Uterus (tissue), 2 donors: ENCODE data around the gene PCDHA3.
"Not testable (repeated sequence)": the region's sequence is repeated elsewhere in the genome, so short reads cannot be mapped to it uniquely, and the experiment has no call there.

ENCODE experiments used
- POLR2A ChIP-seq, 2 donors: fragments of 450-650 bp; IDR thresholded peaks; one replicate each; pipeline ENCODE4 v1.6.1; 2016; ENCODE audit warnings: antibody characterized with exemption in 2 of 2, mild to moderate bottlenecking in 1 of 2, moderate library complexity in 1 of 2
- TF ChIP-seq, protein P1 (sequence below), 4 experiments: fragments of 200-600 bp in 2 of 4; fragments of 450-650 bp in 2 of 4; sonication (generic) in 2 of 4; IDR thresholded peaks; one replicate each; pipeline ENCODE4 v1.5.1; 2016 to 2019; ENCODE audit warnings: antibody characterized with exemption in 4 of 4, mild to moderate bottlenecking in 2 of 4, moderate library complexity in 1 of 4

DNA sequence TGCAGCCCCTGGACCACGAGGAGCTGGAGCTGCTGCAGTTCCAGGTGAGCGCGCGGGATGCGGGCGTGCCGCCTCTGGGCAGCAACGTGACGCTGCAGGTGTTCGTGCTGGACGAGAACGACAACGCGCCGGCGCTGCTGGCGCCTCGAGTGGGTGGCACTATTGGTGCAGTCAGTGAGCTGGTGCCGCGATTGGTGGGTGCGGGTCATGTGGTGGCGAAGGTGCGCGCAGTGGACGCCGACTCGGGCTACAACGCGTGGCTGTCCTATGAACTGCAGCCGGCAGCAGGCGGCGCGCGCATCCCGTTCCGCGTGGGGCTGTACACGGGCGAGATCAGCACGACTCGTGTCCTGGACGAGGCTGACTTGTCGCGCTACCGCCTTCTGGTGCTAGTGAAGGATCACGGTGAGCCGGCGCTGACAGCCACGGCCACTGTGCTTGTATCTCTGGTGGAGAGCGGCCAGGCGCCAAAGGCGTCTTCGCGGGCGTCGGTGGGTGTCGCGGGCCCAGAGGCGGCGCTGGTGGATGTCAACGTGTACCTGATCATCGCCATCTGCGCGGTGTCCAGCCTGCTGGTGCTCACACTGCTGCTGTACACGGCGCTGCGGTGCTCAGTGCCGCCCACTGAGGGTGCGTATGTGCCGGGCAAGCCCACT lies 12.9 kb upstream of the PCDHA3 start:
- TF ChIP-seq, protein P1, sequence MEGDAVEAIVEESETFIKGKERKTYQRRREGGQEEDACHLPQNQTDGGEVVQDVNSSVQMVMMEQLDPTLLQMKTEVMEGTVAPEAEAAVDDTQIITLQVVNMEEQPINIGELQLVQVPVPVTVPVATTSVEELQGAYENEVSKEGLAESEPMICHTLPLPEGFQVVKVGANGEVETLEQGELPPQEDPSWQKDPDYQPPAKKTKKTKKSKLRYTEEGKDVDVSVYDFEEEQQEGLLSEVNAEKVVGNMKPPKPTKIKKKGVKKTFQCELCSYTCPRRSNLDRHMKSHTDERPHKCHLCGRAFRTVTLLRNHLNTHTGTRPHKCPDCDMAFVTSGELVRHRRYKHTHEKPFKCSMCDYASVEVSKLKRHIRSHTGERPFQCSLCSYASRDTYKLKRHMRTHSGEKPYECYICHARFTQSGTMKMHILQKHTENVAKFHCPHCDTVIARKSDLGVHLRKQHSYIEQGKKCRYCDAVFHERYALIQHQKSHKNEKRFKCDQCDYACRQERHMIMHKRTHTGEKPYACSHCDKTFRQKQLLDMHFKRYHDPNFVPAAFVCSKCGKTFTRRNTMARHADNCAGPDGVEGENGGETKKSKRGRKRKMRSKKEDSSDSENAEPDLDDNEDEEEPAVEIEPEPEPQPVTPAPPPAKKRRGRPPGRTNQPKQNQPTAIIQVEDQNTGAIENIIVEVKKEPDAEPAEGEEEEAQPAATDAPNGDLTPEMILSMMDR (IDR thresholded peaks at IDR 0.05) = not testable (repeated sequence)
- TF ChIP-seq POLR2A (IDR thresholded peaks at IDR 0.05) = not testable (repeated sequence)
